Measurements from ENCODE around the gene SMAD7.

The SMAD7 gene

GRCh38 chr18:48939205-48940097, 11.3 kb downstream of the SMAD7 start:
- Histone ChIP-seq H3K4me1 (ENCODE audit: control insufficient read depth, insufficient read depth, low read length) (peaks cover 79% of the 10 kb centered on the region), H3K4me3 (ENCODE audit: low read length) (peak overlapping the region; percentile 59), H3K9ac (ENCODE audit: low read depth, low read length) (peak overlapping the region; percentile 68), H3K27me3 (ENCODE audit: control insufficient read depth, insufficient read depth, low read length) (no peaks in the 10 kb centered on the region), H3K36me3 (ENCODE audit: insufficient read depth, low read length) (peaks cover 57% of the 10 kb centered on the region), H3K9me3 (replicated peaks; ENCODE audit: low read length) (no peaks in the 10 kb centered on the region), H3K4me2 (ENCODE audit: low read length) (peak overlapping the region; percentile 83)

GRCh38 chr18:48938827-48939204, 11.9 kb downstream of the SMAD7 start:
- H3K4me1 ChIP-seq (ENCODE audit: control insufficient read depth, insufficient read depth, low read length) = peaks cover 79% of the 10 kb centered on the region

GRCh38 chr18:48937869-48938750, 12.7 kb downstream of the SMAD7 start:
- Histone ChIP-seq H3K27me3 (ENCODE audit: control insufficient read depth, insufficient read depth, low read length) (no peaks in the 10 kb centered on the region), H3K9me3 (replicated peaks; ENCODE audit: low read length) (no peaks in the 10 kb centered on the region), H3K36me3 (ENCODE audit: insufficient read depth, low read length) (peaks cover 54% of the 10 kb centered on the region), H3K4me3 (ENCODE audit: low read length) (no peak overlapping the region), H3K4me2 (ENCODE audit: low read length) (peak overlapping the region; percentile 83), H3K9ac (ENCODE audit: low read depth, low read length) (no peak overlapping the region), H3K4me1 (ENCODE audit: control insufficient read depth, insufficient read depth, low read length) (peaks cover 79% of the 10 kb centered on the region)

More at GRCh38 chr18:48938827-48939204, 11.9 kb downstream of the SMAD7 start:
- H3K9me3 ChIP-seq (replicated peaks; ENCODE audit: low read length) = no peaks in the 10 kb centered on the region
- H3K4me3 ChIP-seq (ENCODE audit: low read length) = peak overlapping the region; percentile 59
- no peaks in the 10 kb centered on the region for H3K27me3 ChIP-seq (ENCODE audit: control insufficient read depth, insufficient read depth, low read length)
- H3K9ac ChIP-seq (ENCODE audit: low read depth, low read length) = no peak overlapping the region
- peaks cover 55% of the 10 kb centered on the region for H3K36me3 ChIP-seq (ENCODE audit: insufficient read depth, low read length)
- H3K4me2 ChIP-seq (ENCODE audit: low read length) = peak overlapping the region; percentile 83

DNA sequence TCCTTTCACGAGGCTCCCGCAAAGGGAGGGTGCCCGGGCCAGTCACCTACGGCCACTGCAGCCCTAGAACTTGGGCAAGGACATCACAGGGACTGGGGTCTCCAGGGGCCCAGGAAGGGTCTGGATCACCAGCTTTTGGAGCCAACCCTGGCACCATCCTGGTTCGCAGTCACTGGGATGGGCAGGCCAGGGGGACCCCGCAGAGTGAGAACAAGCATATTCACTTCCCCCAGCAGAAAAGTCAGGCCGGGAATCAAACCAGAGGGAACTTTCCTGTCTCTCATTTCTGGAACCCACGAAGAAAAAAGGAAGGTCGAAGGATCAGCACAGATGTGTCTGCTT, 15.4 kb downstream of the SMAD7 start:
- H3K4me3 ChIP-seq (ENCODE audit: low read length) = no peak overlapping the region
- no peak overlapping the region for H3K9ac ChIP-seq (ENCODE audit: low read depth, low read length)

DNA sequence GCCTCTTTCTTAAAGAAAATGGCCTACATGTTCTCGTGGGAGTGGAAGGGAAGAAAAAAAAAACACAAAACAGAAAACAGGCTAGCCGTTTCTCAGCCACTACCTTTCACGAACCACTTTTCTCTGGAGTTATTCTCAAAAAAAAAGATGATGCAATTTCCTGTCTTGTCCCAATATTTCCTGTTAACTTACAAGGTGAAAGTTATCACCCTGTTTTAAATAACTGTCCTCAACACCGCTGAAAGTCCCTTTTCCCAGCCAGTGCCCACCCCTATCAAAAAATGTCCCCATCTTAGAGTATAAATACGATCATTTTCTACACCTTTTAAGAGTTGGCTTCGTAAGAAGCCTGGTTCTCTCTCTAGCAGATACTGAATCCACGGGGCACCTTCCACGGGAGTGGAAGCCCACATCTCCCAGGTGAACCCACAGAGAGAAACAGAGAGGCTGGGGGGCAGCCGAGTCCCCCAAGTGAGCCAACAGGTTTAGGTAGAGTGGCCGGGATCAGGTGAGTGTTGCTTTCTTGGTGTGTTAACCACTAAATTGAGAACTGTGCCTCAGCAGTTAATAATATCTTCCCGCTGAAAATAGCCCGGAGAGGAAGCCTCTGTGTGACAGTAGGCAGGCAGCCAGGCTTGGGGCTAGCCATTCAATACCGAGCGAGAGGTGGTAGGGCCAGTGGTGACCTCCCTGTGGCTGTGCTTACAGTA, 15.9 kb downstream of the SMAD7 start:
- no peaks in the 10 kb centered on the region for H3K9me3 ChIP-seq (replicated peaks; ENCODE audit: low read length)
- no peak overlapping the region for H3K4me2 ChIP-seq (ENCODE audit: low read length)
- H3K4me1 ChIP-seq (ENCODE audit: control insufficient read depth, insufficient read depth, low read length) = peaks cover 81% of the 10 kb centered on the region
- peaks cover 47% of the 10 kb centered on the region for H3K36me3 ChIP-seq (ENCODE audit: insufficient read depth, low read length)
- H3K27me3 ChIP-seq (ENCODE audit: control insufficient read depth, insufficient read depth, low read length) = no peaks in the 10 kb centered on the region
- no peak overlapping the region for H3K9ac ChIP-seq (ENCODE audit: low read depth, low read length)
- H3K4me3 ChIP-seq (ENCODE audit: low read length) = no peak overlapping the region

More for the DNA sequence above, 15.4 kb downstream of the SMAD7 start:
- no peaks in the 10 kb centered on the region for H3K27me3 ChIP-seq (ENCODE audit: control insufficient read depth, insufficient read depth, low read length)
- no peaks in the 10 kb centered on the region for H3K9me3 ChIP-seq (replicated peaks; ENCODE audit: low read length)
- peaks cover 81% of the 10 kb centered on the region for H3K4me1 ChIP-seq (ENCODE audit: control insufficient read depth, insufficient read depth, low read length)
- no peak overlapping the region for H3K4me2 ChIP-seq (ENCODE audit: low read length)
- peaks cover 47% of the 10 kb centered on the region for H3K36me3 ChIP-seq (ENCODE audit: insufficient read depth, low read length)

DNA sequence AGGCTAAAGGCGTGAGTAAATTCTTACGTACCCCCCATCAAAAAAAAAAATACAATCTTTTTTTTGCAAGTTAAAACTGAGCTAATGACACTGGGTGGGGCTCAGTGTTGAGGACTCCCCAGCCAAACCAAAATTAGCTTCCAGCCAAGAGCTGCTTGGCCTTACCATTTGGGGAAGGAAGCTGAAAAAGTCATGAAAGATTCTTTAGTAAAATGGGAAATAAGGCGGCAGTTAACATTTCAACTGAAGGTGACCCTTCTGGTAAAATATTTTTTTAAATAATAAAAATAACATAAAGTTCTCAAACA, 16.4 kb downstream of the SMAD7 start:
- H3K4me3 ChIP-seq (ENCODE audit: low read length) = no peak overlapping the region
- H3K27me3 ChIP-seq (ENCODE audit: control insufficient read depth, insufficient read depth, low read length) = no peaks in the 10 kb centered on the region
- H3K9ac ChIP-seq (ENCODE audit: low read depth, low read length) = no peak overlapping the region
- H3K4me2 ChIP-seq (ENCODE audit: low read length) = no peak overlapping the region
- H3K4me1 ChIP-seq (ENCODE audit: control insufficient read depth, insufficient read depth, low read length) = peaks cover 81% of the 10 kb centered on the region
- no peaks in the 10 kb centered on the region for H3K9me3 ChIP-seq (replicated peaks; ENCODE audit: low read length)
- H3K36me3 ChIP-seq (ENCODE audit: insufficient read depth, low read length) = peaks cover 47% of the 10 kb centered on the region

- no peak overlapping the region for H3K4me3 ChIP-seq (ENCODE audit: low read length)
- H3K9me3 ChIP-seq (replicated peaks; ENCODE audit: low read length) = no peaks in the 10 kb centered on the region
- H3K4me1 ChIP-seq (ENCODE audit: control insufficient read depth, insufficient read depth, low read length) = peaks cover 81% of the 10 kb centered on the region
- peaks cover 47% of the 10 kb centered on the region for H3K36me3 ChIP-seq (ENCODE audit: insufficient read depth, low read length)
- no peaks in the 10 kb centered on the region for H3K27me3 ChIP-seq (ENCODE audit: control insufficient read depth, insufficient read depth, low read length)
- no peak overlapping the region for H3K4me2 ChIP-seq (ENCODE audit: low read length)
- no peak overlapping the region for H3K9ac ChIP-seq (ENCODE audit: low read depth, low read length)
Measured at GRCh38 chr18:48933578-48934414, 17.0 kb downstream of the SMAD7 start.

GRCh38 chr18:48932822-48933510, 17.8 kb downstream of the SMAD7 start:
- H3K4me3 ChIP-seq (ENCODE audit: low read length) = no peak overlapping the region
- peaks cover 81% of the 10 kb centered on the region for H3K4me1 ChIP-seq (ENCODE audit: control insufficient read depth, insufficient read depth, low read length)
- no peak overlapping the region for H3K9ac ChIP-seq (ENCODE audit: low read depth, low read length)
- H3K36me3 ChIP-seq (ENCODE audit: insufficient read depth, low read length) = peaks cover 40% of the 10 kb centered on the region
- H3K9me3 ChIP-seq (replicated peaks; ENCODE audit: low read length) = no peaks in the 10 kb centered on the region
- H3K4me2 ChIP-seq (ENCODE audit: low read length) = peak overlapping the region; percentile 6
- H3K27me3 ChIP-seq (ENCODE audit: control insufficient read depth, insufficient read depth, low read length) = no peaks in the 10 kb centered on the region

- Histone ChIP-seq H3K9ac (ENCODE audit: low read depth, low read length) (no peak overlapping the region), H3K27me3 (ENCODE audit: control insufficient read depth, insufficient read depth, low read length) (no peaks in the 10 kb centered on the region), H3K4me2 (ENCODE audit: low read length) (peak overlapping the region; percentile 5), H3K36me3 (ENCODE audit: insufficient read depth, low read length) (peaks cover 42% of the 10 kb centered on the region), H3K4me1 (ENCODE audit: control insufficient read depth, insufficient read depth, low read length) (peaks cover 82% of the 10 kb centered on the region), H3K4me3 (ENCODE audit: low read length) (no peak overlapping the region), H3K9me3 (replicated peaks; ENCODE audit: low read length) (no peaks in the 10 kb centered on the region)
Measured at GRCh38 chr18:48932462-48932818, 18.3 kb downstream of the SMAD7 start.

- Histone ChIP-seq H3K9ac (ENCODE audit: low read depth, low read length) (no peak overlapping the region), H3K27me3 (ENCODE audit: control insufficient read depth, insufficient read depth, low read length) (no peaks in the 10 kb centered on the region), H3K4me1 (ENCODE audit: control insufficient read depth, insufficient read depth, low read length) (peaks cover 84% of the 10 kb centered on the region), H3K4me2 (ENCODE audit: low read length) (peak overlapping the region; percentile 5), H3K9me3 (replicated peaks; ENCODE audit: low read length) (no peaks in the 10 kb centered on the region), H3K4me3 (ENCODE audit: low read length) (no peak overlapping the region), H3K36me3 (ENCODE audit: insufficient read depth, low read length) (peaks cover 46% of the 10 kb centered on the region)
Measured at GRCh38 chr18:48931680-48932461, 18.9 kb downstream of the SMAD7 start.

Data from skeletal muscle satellite cell (primary cell).